ENCODE results near the gene RHBDL1. TPM values are rescaled to one million over a fixed set of nuclear protein-coding genes. Genes with fewer than 3 reads are reported as not detected.
A peak's percentile ranks its signal among the peaks of the same experiment; 100 is the strongest.

Gene RHBDL1
- polyA plus RNA-seq (ENCODE audit: low read depth in 6 of 6): not detected

DNA sequence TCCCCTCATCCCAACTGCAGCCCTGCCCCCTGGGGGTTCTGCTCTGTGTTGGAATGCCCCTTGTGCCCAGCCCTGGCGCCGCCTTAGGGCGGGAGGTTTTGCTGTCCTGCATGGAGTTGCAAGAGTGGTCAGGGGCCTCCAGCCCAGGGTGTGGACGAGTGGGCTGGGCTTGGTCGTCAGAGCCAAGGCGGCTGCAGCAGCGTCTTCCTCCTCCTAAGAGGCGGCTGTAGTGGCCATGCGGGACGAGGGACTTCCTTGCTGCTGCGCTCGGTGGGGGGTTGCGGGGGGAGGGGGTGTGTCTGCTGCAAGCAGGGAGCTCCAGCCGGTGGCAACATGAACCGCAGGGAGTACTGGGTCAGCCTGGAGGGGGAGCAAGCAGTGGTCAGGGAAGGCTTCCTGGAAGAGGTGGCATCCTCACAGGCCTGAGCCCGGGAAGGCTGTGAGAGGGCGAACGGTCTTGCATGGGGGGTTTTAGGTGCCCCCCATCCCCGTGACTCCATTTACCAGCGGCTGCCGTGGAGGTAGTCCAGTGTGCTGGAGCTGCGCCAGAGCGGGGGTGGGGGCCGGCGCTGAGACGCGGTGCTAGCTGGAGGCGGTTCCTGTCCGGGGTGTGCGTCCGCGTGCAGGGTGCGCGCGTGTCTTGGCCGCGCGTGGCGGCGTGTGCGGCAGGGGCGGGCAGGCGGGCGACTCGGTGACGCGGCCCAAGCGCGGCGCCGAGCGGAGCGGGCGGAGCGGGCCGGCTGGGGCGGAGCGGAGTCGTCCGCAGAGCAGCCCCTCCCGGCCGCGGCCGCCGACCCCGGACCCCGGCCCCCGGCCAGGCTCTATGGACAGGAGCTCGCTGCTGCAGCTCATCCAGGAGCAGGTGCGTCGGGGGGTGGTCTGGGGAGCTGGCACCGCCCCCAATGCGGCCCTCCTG, at the start of gene RHBDL1:
Gene RHBDL1 (plus strand): TSS at position 704 of the 916 bp plus-strand sequence. CDS start 120 bp downstream, at position 824.
- peaks cover 0 to 18% (median 8%) of the 10 kb centered on the region in 3 donors for H3K27me3 Mint-ChIP-seq
- no peaks in the 10 kb centered on the region for H3K9me3 Mint-ChIP-seq
- peaks cover 8 to 11% (median 9%) of the 10 kb centered on the region in 3 donors for H3K4me1 Mint-ChIP-seq
- no peak for ATAC-seq (ENCODE audit: low read depth in 2 of 2)
- peak within 1 kb of the TSS in 1 of 6 donors; percentile 66 for H3K27ac Mint-ChIP-seq
- H3K36me3 Mint-ChIP-seq: no peaks in the 10 kb centered on the region
- DNase-seq: no peak
- H3K4me3 Mint-ChIP-seq: peak within 1 kb of the TSS in 4 of 8 donors; percentile 15 to 63 (median 58)

GRCh38 chr16:625977-626765, 49.3 kb upstream of the RHBDL1 start:
- Mint-ChIP-seq H3K4me1 (peaks cover 0 to 3% (median 0%) of the 10 kb centered on the region in 3 donors), H3K4me3 (no peak overlapping the region), H3K27ac (peak overlapping the region in 1 of 6 donors; percentile 59), H3K36me3 (no peaks in the 10 kb centered on the region), H3K27me3 (no peaks in the 10 kb centered on the region), H3K9me3 (no peaks in the 10 kb centered on the region)
- DNase-seq: no peak
- no peak for ATAC-seq (ENCODE audit: low read depth in 2 of 2)

- Mint-ChIP-seq H3K36me3 (no peaks in the 10 kb centered on the region), H3K4me1 (no peaks in the 10 kb centered on the region), H3K9me3 (no peaks in the 10 kb centered on the region), H3K4me3 (no peak overlapping the region), H3K27me3 (no peaks in the 10 kb centered on the region), H3K27ac (peak overlapping the region in 1 of 6 donors; percentile 59)
- DNase-seq (no peak), ATAC-seq (ENCODE audit: low read depth in 2 of 2) (no peak)
Measured at GRCh38 chr16:626787-627453, 48.6 kb upstream of the RHBDL1 start.

- Mint-ChIP-seq H3K4me3 (no peak overlapping the region), H3K9me3 (no peaks in the 10 kb centered on the region), H3K4me1 (no peaks in the 10 kb centered on the region), H3K27me3 (no peaks in the 10 kb centered on the region), H3K27ac (no peak overlapping the region), H3K36me3 (no peaks in the 10 kb centered on the region)
- ATAC-seq (ENCODE audit: low read depth in 2 of 2) (no peak), DNase-seq (no peak)
Measured at GRCh38 chr16:627454-628239, 47.8 kb upstream of the RHBDL1 start.

GRCh38 chr16:628321-629061, 47.0 kb upstream of the RHBDL1 start:
- peak overlapping the region in 1 of 6 donors; percentile 76 for H3K27ac Mint-ChIP-seq
- H3K4me1 Mint-ChIP-seq: no peaks in the 10 kb centered on the region
- ATAC-seq (ENCODE audit: low read depth in 2 of 2) (no peak), DNase-seq (no peak)
- H3K4me3 Mint-ChIP-seq: no peak overlapping the region
- no peaks in the 10 kb centered on the region for H3K9me3 Mint-ChIP-seq
- H3K27me3 Mint-ChIP-seq: no peaks in the 10 kb centered on the region
- no peaks in the 10 kb centered on the region for H3K36me3 Mint-ChIP-seq

DNA sequence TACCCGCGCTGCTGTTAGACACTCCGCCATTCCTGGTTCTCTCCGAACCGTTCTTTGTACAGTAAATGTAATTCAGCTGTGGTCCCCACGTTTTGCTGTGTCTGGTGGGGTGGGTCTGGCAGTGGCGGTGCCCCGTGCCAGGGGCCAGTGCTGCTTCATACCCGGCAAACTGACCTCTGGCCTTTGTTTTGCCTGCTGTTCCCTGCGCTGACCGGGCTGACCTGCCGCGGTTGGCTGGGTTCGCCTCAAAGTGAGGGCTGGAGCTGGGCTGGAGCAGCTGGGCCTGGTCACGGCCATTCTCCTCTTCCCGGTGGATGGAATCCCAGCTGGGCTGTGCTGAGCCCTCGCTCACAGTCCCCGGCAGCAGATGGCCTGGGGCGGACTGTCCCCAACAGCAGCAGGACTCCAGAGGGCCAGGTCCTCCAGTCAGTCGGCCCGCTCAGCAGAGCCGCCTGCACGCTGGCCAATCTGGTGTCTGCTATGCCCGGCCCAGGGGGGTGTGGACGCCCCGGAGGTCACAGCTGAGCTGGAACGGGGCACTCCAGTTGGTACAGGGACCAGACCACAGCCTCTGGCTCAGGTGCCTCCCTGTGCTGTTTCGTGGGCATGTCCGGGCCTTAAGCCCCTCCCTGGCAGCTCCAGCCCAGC, 46.2 kb upstream of the RHBDL1 start:
- ATAC-seq (ENCODE audit: low read depth in 2 of 2) (no peak), DNase-seq (no peak)
- H3K27ac Mint-ChIP-seq: peak overlapping the region in 1 of 6 donors; percentile 76
- H3K9me3 Mint-ChIP-seq: no peaks in the 10 kb centered on the region
- H3K36me3 Mint-ChIP-seq: no peaks in the 10 kb centered on the region
- H3K4me3 Mint-ChIP-seq: peak overlapping the region in 2 of 8 donors; percentile 7 to 16
- no peaks in the 10 kb centered on the region for H3K27me3 Mint-ChIP-seq
- H3K4me1 Mint-ChIP-seq: no peaks in the 10 kb centered on the region

GRCh38 chr16:629833-630248, 45.6 kb upstream of the RHBDL1 start:
- H3K4me3 Mint-ChIP-seq: peak overlapping the region in 1 of 8 donors; percentile 7
- no peaks in the 10 kb centered on the region for H3K27me3 Mint-ChIP-seq
- H3K4me1 Mint-ChIP-seq: peaks cover 0 to 4% (median 1%) of the 10 kb centered on the region in 3 donors
- no peaks in the 10 kb centered on the region for H3K36me3 Mint-ChIP-seq
- ATAC-seq (ENCODE audit: low read depth in 2 of 2) (no peak), DNase-seq (no peak)
- no peak overlapping the region for H3K27ac Mint-ChIP-seq
- H3K9me3 Mint-ChIP-seq: no peaks in the 10 kb centered on the region

DNA sequence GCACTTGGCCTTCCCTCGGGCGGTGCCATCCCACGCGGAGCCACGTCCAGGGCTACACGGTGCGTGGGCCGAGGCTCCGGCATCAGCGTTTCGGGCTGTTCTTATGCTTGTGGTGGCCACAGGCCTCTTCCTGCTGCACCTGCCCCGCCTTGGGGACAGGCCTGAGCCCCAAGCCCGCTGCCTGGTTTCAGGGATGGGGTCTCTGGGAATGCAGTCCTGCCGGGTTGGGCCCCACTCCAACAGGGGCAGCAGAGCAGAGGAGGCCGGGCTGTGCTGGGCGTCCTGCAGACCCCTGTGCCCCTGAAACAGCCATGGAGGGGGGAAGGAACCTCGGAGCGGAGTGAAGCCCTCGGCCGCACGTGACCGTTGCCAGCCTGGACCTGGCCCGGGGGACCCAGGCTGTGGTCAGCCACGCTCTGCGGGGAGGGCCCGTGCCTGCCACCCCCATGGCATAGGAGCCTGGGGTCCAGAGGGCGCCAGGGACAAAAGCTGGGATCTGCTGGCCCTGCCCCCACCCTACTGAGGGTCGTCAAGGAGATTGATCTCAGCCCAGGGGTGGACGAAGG, 45.1 kb upstream of the RHBDL1 start:
- Mint-ChIP-seq H3K27me3 (no peaks in the 10 kb centered on the region), H3K9me3 (no peaks in the 10 kb centered on the region), H3K4me1 (peaks cover 0 to 7% (median 3%) of the 10 kb centered on the region in 3 donors), H3K27ac (no peak overlapping the region), H3K36me3 (no peaks in the 10 kb centered on the region), H3K4me3 (no peak overlapping the region)
- no peak for ATAC-seq (ENCODE audit: low read depth in 2 of 2)
- no peak for DNase-seq

DNA sequence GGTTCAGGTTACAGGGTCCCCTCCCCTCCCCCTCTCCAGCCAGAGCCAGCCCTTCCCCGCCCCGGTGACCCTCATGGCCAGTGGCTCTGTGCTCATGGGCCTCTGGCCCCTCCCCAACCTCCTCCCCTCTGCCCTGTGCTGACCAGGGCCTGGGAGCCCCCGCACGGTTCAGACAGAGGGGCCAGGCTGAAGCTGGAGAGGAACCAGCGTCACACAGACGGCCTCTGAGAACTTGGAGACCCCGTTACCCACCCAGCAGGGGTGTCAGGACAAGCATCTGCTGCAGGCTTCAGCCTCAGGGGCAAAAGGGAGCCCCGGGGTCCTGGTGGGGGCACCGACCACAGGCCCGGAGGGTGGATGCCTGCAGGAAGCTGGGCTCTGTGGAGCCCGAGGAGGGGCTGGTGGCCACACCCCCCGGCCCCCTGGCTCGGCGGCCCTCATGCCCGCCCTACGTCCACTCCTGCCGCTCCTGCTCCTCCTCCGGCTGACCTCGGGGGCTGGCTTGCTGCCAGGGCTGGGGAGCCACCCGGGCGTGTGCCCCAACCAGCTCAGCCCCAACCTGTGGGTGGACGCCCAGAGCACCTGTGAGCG, 44.6 kb upstream of the RHBDL1 start, which contains the start of gene WFIKKN1:
Gene WFIKKN1 (plus strand): TSS at position 171 of the 591 bp plus-strand sequence. CDS start 269 bp downstream, at position 440.
- DNase-seq (no peak), ATAC-seq (ENCODE audit: low read depth in 2 of 2) (no peak)
- no peaks in the 10 kb centered on the region for H3K9me3 Mint-ChIP-seq
- H3K4me3 Mint-ChIP-seq: peak within 1 kb of the TSS in 1 of 8 donors; percentile 7
- no peaks in the 10 kb centered on the region for H3K27me3 Mint-ChIP-seq
- H3K4me1 Mint-ChIP-seq: peaks cover 0 to 7% (median 3%) of the 10 kb centered on the region in 3 donors
- H3K27ac Mint-ChIP-seq: no peak within 1 kb of the TSS
- no peaks in the 10 kb centered on the region for H3K36me3 Mint-ChIP-seq

DNA sequence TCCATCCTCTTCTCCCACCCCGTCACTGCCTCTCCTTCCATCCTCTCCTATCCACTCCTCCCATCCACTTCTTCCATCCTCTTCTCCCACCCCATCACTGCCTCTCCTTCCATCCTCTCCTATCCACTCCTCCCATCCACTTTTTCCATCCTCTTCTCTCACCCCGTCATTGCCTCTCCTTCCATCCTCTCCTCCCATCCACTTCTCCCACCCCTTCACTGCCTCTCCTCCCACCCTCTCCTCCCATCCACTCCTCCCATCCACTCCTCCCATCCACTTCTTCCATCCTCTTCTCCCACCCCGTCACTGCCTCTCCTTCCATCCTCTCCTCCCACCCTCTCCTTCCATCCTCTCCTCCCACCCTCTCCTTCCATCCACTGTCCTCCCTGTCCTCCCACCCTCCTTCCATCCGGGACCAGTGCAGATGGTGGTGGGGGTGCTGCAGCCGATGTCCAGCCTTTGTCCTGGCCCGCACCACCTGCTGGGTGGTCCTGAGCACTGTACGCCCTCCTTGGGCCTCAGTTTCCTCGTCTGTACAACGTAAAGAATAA, 43.6 kb upstream of the RHBDL1 start:
- H3K27me3 Mint-ChIP-seq: no peaks in the 10 kb centered on the region

More for the DNA sequence above, 43.6 kb upstream of the RHBDL1 start:
- no peak overlapping the region for H3K27ac Mint-ChIP-seq
- H3K36me3 Mint-ChIP-seq: no peaks in the 10 kb centered on the region
- peaks cover 0 to 13% (median 7%) of the 10 kb centered on the region in 3 donors for H3K4me1 Mint-ChIP-seq
- H3K4me3 Mint-ChIP-seq: no peak overlapping the region
- DNase-seq (no peak), ATAC-seq (ENCODE audit: low read depth in 2 of 2) (no peak)
- no peaks in the 10 kb centered on the region for H3K9me3 Mint-ChIP-seq
